Transverse colon (tissue), 1 donor: ENCODE data around the gene ATP1B2.

ENCODE experiments used
- EP300 ChIP-seq: sonication (generic); formaldehyde crosslinking; IDR thresholded peaks from one replicate; pipeline ENCODE4 v1.6.1; 2017; ENCODE audit warnings: antibody characterized with exemption, low read depth
- POLR2A ChIP-seq: fragments of 450-650 bp; IDR thresholded peaks from one replicate; pipeline ENCODE4 v1.6.1; 2016; ENCODE audit warnings: antibody characterized with exemption, mild to moderate bottlenecking, moderate library complexity

DNA sequence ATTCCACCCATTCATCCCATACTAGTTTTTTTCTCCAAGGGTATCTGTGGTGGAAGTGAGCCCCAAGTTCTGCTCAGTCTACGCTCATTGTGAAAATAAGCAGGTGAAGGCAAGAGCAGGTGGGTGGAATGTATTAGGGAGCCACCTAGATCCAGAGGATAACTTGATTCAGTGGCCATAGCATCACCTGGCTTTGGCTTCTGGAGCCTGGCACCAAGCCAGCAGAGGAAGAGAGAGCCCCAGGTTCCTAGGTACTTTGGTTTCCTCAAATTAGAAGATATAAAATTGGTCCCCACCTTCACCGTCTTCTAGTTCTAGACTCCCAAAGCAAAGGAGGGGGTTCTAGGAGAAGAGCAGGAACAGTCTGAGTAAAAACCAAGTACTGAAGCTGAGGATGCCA is 40.1 kb upstream of the ATP1B2 start:
- no peak for TF ChIP-seq POLR2A
- TF ChIP-seq EP300, result no peak
